ENCODE data around the gene AHDC1.

DNA sequence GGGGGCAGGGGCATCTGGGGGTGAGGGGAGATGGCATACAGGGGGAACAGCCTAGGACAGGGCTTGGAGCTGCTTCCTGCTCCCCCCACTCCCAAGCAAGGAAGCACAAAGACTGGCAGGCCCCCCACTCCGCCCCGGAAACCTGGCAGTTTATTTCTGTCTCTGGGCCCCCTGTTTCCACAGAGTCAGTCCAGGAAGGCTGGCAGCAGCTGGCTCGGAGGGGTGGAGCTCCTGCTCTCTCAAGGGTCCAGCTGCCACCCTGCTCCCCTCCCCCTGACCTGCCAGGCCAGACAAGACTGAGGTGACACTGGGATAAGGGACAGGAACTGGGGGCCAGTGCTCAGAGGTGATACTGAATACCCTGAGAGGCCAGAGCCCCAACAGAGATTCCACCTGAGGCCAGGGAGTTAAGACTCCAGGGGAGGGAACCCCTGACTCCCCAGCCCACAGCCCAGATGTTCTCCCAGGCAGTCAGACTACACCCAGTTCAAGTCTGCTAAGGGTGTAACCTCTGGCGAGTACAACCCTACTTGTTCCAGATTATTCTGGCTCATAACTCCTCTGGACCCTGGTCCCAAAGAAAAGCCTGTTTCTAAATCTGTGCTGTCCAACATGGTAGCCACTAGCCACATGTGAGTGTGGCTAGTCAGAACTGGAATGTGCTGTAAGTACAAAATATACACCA, 26.3 kb downstream of the AHDC1 start:
- TF ChIP-seq EZH2 (IDR thresholded peaks at IDR 0.05; ENCODE audit: borderline replicate concordance, insufficient read depth, low read length, poor library complexity, severe bottlenecking) (no peak), POLR2AphosphoS5 (IDR thresholded peaks at IDR 0.05) (no peak), EP300 (conservative IDR thresholded peaks at IDR 0.05; ENCODE audit: poor library complexity, severe bottlenecking) (no peak), RAD21 (conservative IDR thresholded peaks at IDR 0.05) (no peak), SMC3 (conservative IDR thresholded peaks at IDR 0.05; ENCODE audit: poor library complexity) (no peak), MXI1 (conservative IDR thresholded peaks at IDR 0.05; ENCODE audit: poor library complexity, severe bottlenecking) (no peak)
- TF ChIP-seq, protein P1, sequence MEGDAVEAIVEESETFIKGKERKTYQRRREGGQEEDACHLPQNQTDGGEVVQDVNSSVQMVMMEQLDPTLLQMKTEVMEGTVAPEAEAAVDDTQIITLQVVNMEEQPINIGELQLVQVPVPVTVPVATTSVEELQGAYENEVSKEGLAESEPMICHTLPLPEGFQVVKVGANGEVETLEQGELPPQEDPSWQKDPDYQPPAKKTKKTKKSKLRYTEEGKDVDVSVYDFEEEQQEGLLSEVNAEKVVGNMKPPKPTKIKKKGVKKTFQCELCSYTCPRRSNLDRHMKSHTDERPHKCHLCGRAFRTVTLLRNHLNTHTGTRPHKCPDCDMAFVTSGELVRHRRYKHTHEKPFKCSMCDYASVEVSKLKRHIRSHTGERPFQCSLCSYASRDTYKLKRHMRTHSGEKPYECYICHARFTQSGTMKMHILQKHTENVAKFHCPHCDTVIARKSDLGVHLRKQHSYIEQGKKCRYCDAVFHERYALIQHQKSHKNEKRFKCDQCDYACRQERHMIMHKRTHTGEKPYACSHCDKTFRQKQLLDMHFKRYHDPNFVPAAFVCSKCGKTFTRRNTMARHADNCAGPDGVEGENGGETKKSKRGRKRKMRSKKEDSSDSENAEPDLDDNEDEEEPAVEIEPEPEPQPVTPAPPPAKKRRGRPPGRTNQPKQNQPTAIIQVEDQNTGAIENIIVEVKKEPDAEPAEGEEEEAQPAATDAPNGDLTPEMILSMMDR (IDR thresholded peaks at IDR 0.05; ENCODE audit: poor library complexity, severe bottlenecking), result no peak
- TF ChIP-seq, protein P2, sequence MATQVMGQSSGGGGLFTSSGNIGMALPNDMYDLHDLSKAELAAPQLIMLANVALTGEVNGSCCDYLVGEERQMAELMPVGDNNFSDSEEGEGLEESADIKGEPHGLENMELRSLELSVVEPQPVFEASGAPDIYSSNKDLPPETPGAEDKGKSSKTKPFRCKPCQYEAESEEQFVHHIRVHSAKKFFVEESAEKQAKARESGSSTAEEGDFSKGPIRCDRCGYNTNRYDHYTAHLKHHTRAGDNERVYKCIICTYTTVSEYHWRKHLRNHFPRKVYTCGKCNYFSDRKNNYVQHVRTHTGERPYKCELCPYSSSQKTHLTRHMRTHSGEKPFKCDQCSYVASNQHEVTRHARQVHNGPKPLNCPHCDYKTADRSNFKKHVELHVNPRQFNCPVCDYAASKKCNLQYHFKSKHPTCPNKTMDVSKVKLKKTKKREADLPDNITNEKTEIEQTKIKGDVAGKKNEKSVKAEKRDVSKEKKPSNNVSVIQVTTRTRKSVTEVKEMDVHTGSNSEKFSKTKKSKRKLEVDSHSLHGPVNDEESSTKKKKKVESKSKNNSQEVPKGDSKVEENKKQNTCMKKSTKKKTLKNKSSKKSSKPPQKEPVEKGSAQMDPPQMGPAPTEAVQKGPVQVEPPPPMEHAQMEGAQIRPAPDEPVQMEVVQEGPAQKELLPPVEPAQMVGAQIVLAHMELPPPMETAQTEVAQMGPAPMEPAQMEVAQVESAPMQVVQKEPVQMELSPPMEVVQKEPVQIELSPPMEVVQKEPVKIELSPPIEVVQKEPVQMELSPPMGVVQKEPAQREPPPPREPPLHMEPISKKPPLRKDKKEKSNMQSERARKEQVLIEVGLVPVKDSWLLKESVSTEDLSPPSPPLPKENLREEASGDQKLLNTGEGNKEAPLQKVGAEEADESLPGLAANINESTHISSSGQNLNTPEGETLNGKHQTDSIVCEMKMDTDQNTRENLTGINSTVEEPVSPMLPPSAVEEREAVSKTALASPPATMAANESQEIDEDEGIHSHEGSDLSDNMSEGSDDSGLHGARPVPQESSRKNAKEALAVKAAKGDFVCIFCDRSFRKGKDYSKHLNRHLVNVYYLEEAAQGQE (IDR thresholded peaks at IDR 0.05; ENCODE audit: borderline replicate concordance), result no peak

Measured in neural cell (in vitro differentiated cells).